ENCODE results near the gene MYH3.

MYH3 gene

GRCh38 chr17:10652984-10653659 lies 4.0 kb downstream of the MYH3 start:
- no peak overlapping the region for H2BK5ac ChIP-seq (ENCODE audit: low read depth, low read length, poor library complexity, severe bottlenecking)
- peaks cover 2% of the 10 kb centered on the region for H3K4me1 ChIP-seq (ENCODE audit: control insufficient read depth, insufficient read depth, low read depth, low read length)
- no peak overlapping the region for H3K4me3 ChIP-seq (ENCODE audit: insufficient read depth in 1 of 2, low read depth in 1 of 2, low read length in 2 of 2)
- WGBS, result 92% methylated on average over 11 of the region's 11 CpGs
- no peaks in the 10 kb centered on the region for H3K9me3 ChIP-seq (ENCODE audit: control insufficient read depth, low read length)
- no peaks in the 10 kb centered on the region for H3K79me1 ChIP-seq (replicated peaks; ENCODE audit: low read length, poor library complexity, severe bottlenecking)
- no peak overlapping the region for H2AK5ac ChIP-seq (ENCODE audit: low read length, severe bottlenecking)
- H2BK15ac ChIP-seq (ENCODE audit: low read depth, poor library complexity, severe bottlenecking), result no peak overlapping the region
- H3K27me3 ChIP-seq (ENCODE audit: control insufficient read depth in 1 of 2, insufficient read depth in 1 of 2, low read length in 2 of 2), result peaks cover 0 to 3% of the 10 kb centered on the region in 2 experiments
- no peak overlapping the region for H3K4me2 ChIP-seq (ENCODE audit: low read length, poor library complexity, severe bottlenecking)
- no peak overlapping the region for H4K91ac ChIP-seq (ENCODE audit: low read length)
- no peak overlapping the region for H3K9ac ChIP-seq (ENCODE audit: low read length)
- no peak overlapping the region for H3K27ac ChIP-seq (ENCODE audit: low read length, poor library complexity, severe bottlenecking)
- H2AFZ ChIP-seq (ENCODE audit: low read depth, low read length), result no peak overlapping the region
- H3K23ac ChIP-seq (ENCODE audit: low read length in 2 of 2), result no peak overlapping the region
- no peak overlapping the region for H3K18ac ChIP-seq (ENCODE audit: low read depth in 1 of 2, low read length in 2 of 2)
- no peak for DNase-seq
- no peak overlapping the region for H2BK120ac ChIP-seq (ENCODE audit: low read depth, low read length)
- H3K36me3 ChIP-seq (ENCODE audit: control insufficient read depth in 1 of 2, insufficient read depth in 2 of 2, low read depth in 1 of 2, low read length in 2 of 2), result peaks cover 0 to 3% of the 10 kb centered on the region in 2 experiments
- no peak overlapping the region for H3K4ac ChIP-seq (ENCODE audit: low read depth in 1 of 2, low read length in 2 of 2)
- no peak overlapping the region for H4K8ac ChIP-seq (ENCODE audit: low read length)
- H2BK12ac ChIP-seq (ENCODE audit: low read length in 2 of 2), result no peak overlapping the region
- no peak overlapping the region for H3K14ac ChIP-seq (ENCODE audit: low read length in 2 of 2)

- Histone ChIP-seq H2BK5ac (ENCODE audit: low read depth, low read length, poor library complexity, severe bottlenecking) (no peak overlapping the region), H3K4me3 (ENCODE audit: insufficient read depth in 1 of 2, low read depth in 1 of 2, low read length in 2 of 2) (no peak overlapping the region), H3K79me1 (replicated peaks; ENCODE audit: low read length, poor library complexity, severe bottlenecking) (no peaks in the 10 kb centered on the region), H2AFZ (ENCODE audit: low read depth, low read length) (no peak overlapping the region), H3K18ac (ENCODE audit: low read depth in 1 of 2, low read length in 2 of 2) (no peak overlapping the region), H3K4me2 (ENCODE audit: low read length, poor library complexity, severe bottlenecking) (no peak overlapping the region), H3K36me3 (ENCODE audit: control insufficient read depth in 1 of 2, insufficient read depth in 2 of 2, low read depth in 1 of 2, low read length in 2 of 2) (peaks cover 0 to 3% of the 10 kb centered on the region in 2 experiments), H3K9me3 (ENCODE audit: control insufficient read depth, low read length) (no peaks in the 10 kb centered on the region), H2BK15ac (ENCODE audit: low read depth, poor library complexity, severe bottlenecking) (no peak overlapping the region), H3K27me3 (ENCODE audit: control insufficient read depth in 1 of 2, insufficient read depth in 1 of 2, low read length in 2 of 2) (peaks cover 0 to 3% of the 10 kb centered on the region in 2 experiments), H2AK5ac (ENCODE audit: low read length, severe bottlenecking) (no peak overlapping the region), H3K4me1 (ENCODE audit: control insufficient read depth, insufficient read depth, low read depth, low read length) (peaks cover 2% of the 10 kb centered on the region), H2BK12ac (ENCODE audit: low read length in 2 of 2) (no peak overlapping the region), H4K91ac (ENCODE audit: low read length) (no peak overlapping the region), H4K8ac (ENCODE audit: low read length) (no peak overlapping the region), H3K4ac (ENCODE audit: low read depth in 1 of 2, low read length in 2 of 2) (no peak overlapping the region), H2BK120ac (ENCODE audit: low read depth, low read length) (no peak overlapping the region), H3K14ac (ENCODE audit: low read length in 2 of 2) (no peak overlapping the region), H3K27ac (ENCODE audit: low read length, poor library complexity, severe bottlenecking) (no peak overlapping the region), H3K9ac (ENCODE audit: low read length) (no peak overlapping the region), H3K23ac (ENCODE audit: low read length in 2 of 2) (no peak overlapping the region)
- WGBS, result 65% methylated on average over 8 of the region's 9 CpGs
- DNase-seq, result no peak
These were observed 5.2 kb downstream of the MYH3 start for GRCh38 chr17:10651927-10652326.

GRCh38 chr17:10649602-10650001 lies 7.5 kb downstream of the MYH3 start:
- Histone ChIP-seq H4K8ac (ENCODE audit: low read length) (no peak overlapping the region), H2BK120ac (ENCODE audit: low read depth, low read length) (no peak overlapping the region), H3K9me3 (ENCODE audit: control insufficient read depth, low read length) (no peaks in the 10 kb centered on the region), H3K18ac (ENCODE audit: low read depth in 1 of 2, low read length in 2 of 2) (no peak overlapping the region), H2BK12ac (ENCODE audit: low read length in 2 of 2) (no peak overlapping the region), H3K79me1 (replicated peaks; ENCODE audit: low read length, poor library complexity, severe bottlenecking) (no peaks in the 10 kb centered on the region), H3K4ac (ENCODE audit: low read depth in 1 of 2, low read length in 2 of 2) (no peak overlapping the region), H2BK5ac (ENCODE audit: low read depth, low read length, poor library complexity, severe bottlenecking) (no peak overlapping the region), H3K36me3 (ENCODE audit: control insufficient read depth in 1 of 2, insufficient read depth in 2 of 2, low read depth in 1 of 2, low read length in 2 of 2) (peaks cover 0 to 2% of the 10 kb centered on the region in 2 experiments), H4K91ac (ENCODE audit: low read length) (no peak overlapping the region), H3K23ac (ENCODE audit: low read length in 2 of 2) (no peak overlapping the region), H3K14ac (ENCODE audit: low read length in 2 of 2) (no peak overlapping the region), H2BK15ac (ENCODE audit: low read depth, poor library complexity, severe bottlenecking) (no peak overlapping the region), H3K27me3 (ENCODE audit: control insufficient read depth in 1 of 2, insufficient read depth in 1 of 2, low read length in 2 of 2) (peaks cover 0 to 3% of the 10 kb centered on the region in 2 experiments), H3K27ac (ENCODE audit: low read length, poor library complexity, severe bottlenecking) (no peak overlapping the region), H3K4me1 (ENCODE audit: control insufficient read depth, insufficient read depth, low read depth, low read length) (peaks cover 2% of the 10 kb centered on the region), H3K4me2 (ENCODE audit: low read length, poor library complexity, severe bottlenecking) (no peak overlapping the region), H3K4me3 (ENCODE audit: insufficient read depth in 1 of 2, low read depth in 1 of 2, low read length in 2 of 2) (no peak overlapping the region), H2AK5ac (ENCODE audit: low read length, severe bottlenecking) (no peak overlapping the region), H3K9ac (ENCODE audit: low read length) (no peak overlapping the region), H2AFZ (ENCODE audit: low read depth, low read length) (no peak overlapping the region)
- DNase-seq, result no peak
- 84% methylated on average over 4 of the region's 5 CpGs for WGBS

GRCh38 chr17:10648956-10649355 lies 8.2 kb downstream of the MYH3 start:
- H3K4me1 ChIP-seq (ENCODE audit: control insufficient read depth, insufficient read depth, low read depth, low read length), result peaks cover 2% of the 10 kb centered on the region
- no peak overlapping the region for H3K4me2 ChIP-seq (ENCODE audit: low read length, poor library complexity, severe bottlenecking)
- H3K79me1 ChIP-seq (replicated peaks; ENCODE audit: low read length, poor library complexity, severe bottlenecking), result no peaks in the 10 kb centered on the region
- no peak overlapping the region for H3K4ac ChIP-seq (ENCODE audit: low read depth in 1 of 2, low read length in 2 of 2)
- no peak overlapping the region for H3K4me3 ChIP-seq (ENCODE audit: insufficient read depth in 1 of 2, low read depth in 1 of 2, low read length in 2 of 2)
- no peak overlapping the region for H2BK12ac ChIP-seq (ENCODE audit: low read length in 2 of 2)
- H2AFZ ChIP-seq (ENCODE audit: low read depth, low read length), result no peak overlapping the region
- no peak overlapping the region for H4K91ac ChIP-seq (ENCODE audit: low read length)
- no peak overlapping the region for H2BK5ac ChIP-seq (ENCODE audit: low read depth, low read length, poor library complexity, severe bottlenecking)
- H3K23ac ChIP-seq (ENCODE audit: low read length in 2 of 2), result no peak overlapping the region
- H3K14ac ChIP-seq (ENCODE audit: low read length in 2 of 2), result no peak overlapping the region
- no peak overlapping the region for H3K18ac ChIP-seq (ENCODE audit: low read depth in 1 of 2, low read length in 2 of 2)
- H2BK120ac ChIP-seq (ENCODE audit: low read depth, low read length), result no peak overlapping the region
- H3K36me3 ChIP-seq (ENCODE audit: control insufficient read depth in 1 of 2, insufficient read depth in 2 of 2, low read depth in 1 of 2, low read length in 2 of 2), result peaks cover 0 to 7% of the 10 kb centered on the region in 2 experiments
- H4K8ac ChIP-seq (ENCODE audit: low read length), result no peak overlapping the region
- no peak overlapping the region for H2AK5ac ChIP-seq (ENCODE audit: low read length, severe bottlenecking)
- H3K9me3 ChIP-seq (ENCODE audit: control insufficient read depth, low read length), result no peaks in the 10 kb centered on the region
- no peak overlapping the region for H3K9ac ChIP-seq (ENCODE audit: low read length)
- no peak overlapping the region for H3K27ac ChIP-seq (ENCODE audit: low read length, poor library complexity, severe bottlenecking)
- H3K27me3 ChIP-seq (ENCODE audit: control insufficient read depth in 1 of 2, insufficient read depth in 1 of 2, low read length in 2 of 2), result peaks cover 0 to 3% of the 10 kb centered on the region in 2 experiments
- H2BK15ac ChIP-seq (ENCODE audit: low read depth, poor library complexity, severe bottlenecking), result no peak overlapping the region
- WGBS, result 85% methylated on average over 3 of the region's 3 CpGs
- DNase-seq, result peak; percentile 9

Measured in mesenchymal stem cell (in vitro differentiated cells and primary cell).